ENCODE data around the gene SELENOT.

SELENOT gene, protein sequence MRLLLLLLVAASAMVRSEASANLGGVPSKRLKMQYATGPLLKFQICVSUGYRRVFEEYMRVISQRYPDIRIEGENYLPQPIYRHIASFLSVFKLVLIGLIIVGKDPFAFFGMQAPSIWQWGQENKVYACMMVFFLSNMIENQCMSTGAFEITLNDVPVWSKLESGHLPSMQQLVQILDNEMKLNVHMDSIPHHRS

DNA sequence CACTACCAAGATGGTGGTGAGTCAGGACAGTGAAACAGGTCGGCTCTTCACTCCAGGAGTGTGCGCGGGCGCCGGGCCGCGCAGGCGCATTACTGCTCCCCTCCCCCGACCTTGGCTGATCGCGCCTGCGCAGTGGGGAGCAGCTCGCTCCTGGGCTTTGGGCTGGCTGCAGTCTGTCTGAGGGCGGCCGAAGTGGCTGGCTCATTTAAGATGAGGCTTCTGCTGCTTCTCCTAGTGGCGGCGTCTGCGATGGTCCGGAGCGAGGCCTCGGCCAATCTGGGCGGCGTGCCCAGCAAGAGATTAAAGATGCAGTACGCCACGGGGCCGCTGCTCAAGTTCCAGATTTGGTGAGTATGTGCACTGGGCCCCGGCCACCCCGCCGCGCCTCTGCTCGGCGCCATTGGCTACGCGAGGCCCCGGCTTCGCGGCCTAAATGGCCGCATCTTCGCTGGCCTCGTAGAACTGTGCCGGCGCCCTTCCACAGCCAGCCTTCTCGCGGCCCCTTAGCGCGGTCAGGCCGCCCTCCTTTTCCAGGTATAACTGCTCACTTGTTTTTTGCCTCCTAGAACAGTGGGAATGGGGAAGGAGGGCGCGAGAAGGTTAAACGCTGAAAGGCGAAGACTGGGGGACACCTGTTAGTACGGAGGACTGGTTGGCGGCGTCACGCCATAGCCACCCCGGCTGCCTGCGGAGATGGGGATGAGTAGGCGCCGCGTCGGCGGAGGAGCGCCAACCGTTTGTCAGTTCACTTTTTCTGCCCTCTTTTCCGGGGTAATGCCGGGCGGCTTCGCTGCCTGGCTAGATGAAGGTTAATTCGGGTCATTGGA is at the start of gene SELENOT:
SELENOT (plus strand) TSS at position 169 of the 827 bp plus-strand sequence; CDS start at position 211, 42 bp downstream.
- Histone ChIP-seq H3K27ac (ENCODE audit: low read depth in 2 of 2, low read length in 2 of 2) (peak within 1 kb of the TSS; percentile 96 to 97), H3K36me3 (ENCODE audit: control insufficient read depth in 2 of 2, insufficient read depth in 2 of 2, low read length in 2 of 2) (peaks cover 0 to 3% of the 10 kb centered on the region in 2 donors), H3K9me3 (ENCODE audit: control insufficient read depth in 2 of 2, low read length in 2 of 2) (no peaks in the 10 kb centered on the region), H3K4me1 (ENCODE audit: control insufficient read depth in 2 of 2, insufficient read depth in 2 of 2, low read length in 2 of 2) (peaks cover 8 to 15% of the 10 kb centered on the region in 2 donors), H3K27me3 (ENCODE audit: control insufficient read depth in 2 of 2, insufficient read depth in 2 of 2, low read length in 2 of 2) (no peaks in the 10 kb centered on the region), H3K4me3 (ENCODE audit: low read length in 2 of 2) (peak within 1 kb of the TSS; percentile 91 to 96), H3K9ac (ENCODE audit: low read depth in 1 of 2, low read length in 2 of 2) (peak within 1 kb of the TSS; percentile 88 to 93)

DNA sequence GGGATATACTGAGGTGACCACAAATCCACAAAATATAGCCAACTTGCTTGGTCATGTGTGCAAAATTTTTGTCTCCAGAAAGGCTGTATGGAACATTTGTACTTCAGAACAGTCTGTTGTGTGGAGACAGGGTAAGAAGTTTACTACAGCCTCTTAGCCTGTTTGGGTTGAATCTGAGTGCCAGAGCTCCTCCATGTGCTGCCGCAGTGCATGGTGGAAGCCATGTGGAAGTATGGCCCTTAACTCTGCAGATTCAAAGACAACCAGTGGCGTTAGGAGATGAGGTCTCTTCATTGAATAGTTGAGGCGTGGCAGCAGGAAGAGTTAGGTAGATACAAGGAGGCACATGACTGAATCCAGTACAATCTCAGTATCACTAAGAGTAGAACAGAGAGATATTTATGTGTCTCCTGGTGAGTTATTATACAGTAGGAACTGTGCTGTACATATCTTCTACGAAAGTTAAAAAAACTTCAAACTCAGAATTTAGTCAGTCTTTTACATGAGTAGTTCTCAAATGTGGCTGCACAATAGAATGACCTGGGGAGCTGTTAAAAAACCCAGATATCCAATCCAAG is 47.2 kb upstream of the SELENOT start:
- no peaks in the 10 kb centered on the region for H3K9me3 ChIP-seq (ENCODE audit: control insufficient read depth in 2 of 2, low read length in 2 of 2)
- H3K4me3 ChIP-seq (ENCODE audit: low read length in 2 of 2), result no peak overlapping the region
- H3K27ac ChIP-seq (ENCODE audit: low read depth in 2 of 2, low read length in 2 of 2), result no peak overlapping the region
- H3K9ac ChIP-seq (ENCODE audit: low read depth in 1 of 2, low read length in 2 of 2), result no peak overlapping the region
- no peaks in the 10 kb centered on the region for H3K4me1 ChIP-seq (ENCODE audit: control insufficient read depth in 2 of 2, insufficient read depth in 2 of 2, low read length in 2 of 2)
- H3K27me3 ChIP-seq (ENCODE audit: control insufficient read depth in 2 of 2, insufficient read depth in 2 of 2, low read length in 2 of 2), result no peaks in the 10 kb centered on the region
- peaks cover 14 to 25% of the 10 kb centered on the region in 2 donors for H3K36me3 ChIP-seq (ENCODE audit: control insufficient read depth in 2 of 2, insufficient read depth in 2 of 2, low read length in 2 of 2)

DNA sequence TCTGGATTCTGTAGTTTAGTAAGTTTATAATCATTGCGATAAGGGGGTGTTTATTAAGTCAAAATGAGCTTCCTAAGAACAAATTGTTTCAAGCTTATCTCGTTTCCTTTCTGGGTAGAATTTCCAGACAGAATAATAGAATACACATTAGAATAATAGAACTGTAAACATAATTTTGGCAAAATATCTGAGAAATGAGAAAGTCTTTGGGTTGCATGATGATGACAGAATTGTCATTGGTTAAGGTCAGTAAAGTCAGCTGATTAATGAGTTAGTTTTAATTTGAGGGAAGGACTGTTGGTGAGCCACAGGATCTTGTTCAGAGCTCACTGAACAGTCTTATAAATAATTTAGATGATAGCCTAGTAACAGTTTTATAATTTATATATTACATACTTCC is 46.3 kb upstream of the SELENOT start:
- Histone ChIP-seq H3K36me3 (ENCODE audit: control insufficient read depth in 2 of 2, insufficient read depth in 2 of 2, low read length in 2 of 2) (peaks cover 14 to 24% of the 10 kb centered on the region in 2 donors), H3K27ac (ENCODE audit: low read depth in 2 of 2, low read length in 2 of 2) (no peak overlapping the region), H3K4me3 (ENCODE audit: low read length in 2 of 2) (no peak overlapping the region), H3K9ac (ENCODE audit: low read depth in 1 of 2, low read length in 2 of 2) (no peak overlapping the region), H3K27me3 (ENCODE audit: control insufficient read depth in 2 of 2, insufficient read depth in 2 of 2, low read length in 2 of 2) (no peaks in the 10 kb centered on the region), H3K9me3 (ENCODE audit: control insufficient read depth in 2 of 2, low read length in 2 of 2) (no peaks in the 10 kb centered on the region), H3K4me1 (ENCODE audit: control insufficient read depth in 2 of 2, insufficient read depth in 2 of 2, low read length in 2 of 2) (no peaks in the 10 kb centered on the region)

DNA sequence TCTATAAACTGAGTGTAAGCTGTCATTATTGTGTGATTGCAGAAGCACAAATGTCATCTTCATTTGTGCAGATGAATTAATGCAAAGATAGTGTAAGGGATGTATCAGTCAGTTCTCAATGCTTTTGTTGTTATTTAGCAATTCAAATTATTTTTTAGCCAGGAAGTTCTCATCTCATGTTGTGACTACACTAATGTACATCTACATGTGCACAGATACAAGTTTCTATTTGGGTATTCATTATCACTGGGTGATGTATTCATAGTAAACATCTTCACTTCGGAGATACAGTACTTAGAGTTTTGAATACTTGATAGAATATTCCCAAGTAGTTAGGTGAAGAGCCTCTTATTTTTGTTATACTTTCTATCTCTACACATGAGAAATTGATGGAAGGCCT is 45.4 kb upstream of the SELENOT start:
- Histone ChIP-seq H3K4me1 (ENCODE audit: control insufficient read depth in 2 of 2, insufficient read depth in 2 of 2, low read length in 2 of 2) (no peaks in the 10 kb centered on the region), H3K4me3 (ENCODE audit: low read length in 2 of 2) (no peak overlapping the region), H3K36me3 (ENCODE audit: control insufficient read depth in 2 of 2, insufficient read depth in 2 of 2, low read length in 2 of 2) (peaks cover 9 to 21% of the 10 kb centered on the region in 2 donors), H3K27me3 (ENCODE audit: control insufficient read depth in 2 of 2, insufficient read depth in 2 of 2, low read length in 2 of 2) (no peaks in the 10 kb centered on the region), H3K9ac (ENCODE audit: low read depth in 1 of 2, low read length in 2 of 2) (no peak overlapping the region), H3K27ac (ENCODE audit: low read depth in 2 of 2, low read length in 2 of 2) (no peak overlapping the region), H3K9me3 (ENCODE audit: control insufficient read depth in 2 of 2, low read length in 2 of 2) (no peaks in the 10 kb centered on the region)

DNA sequence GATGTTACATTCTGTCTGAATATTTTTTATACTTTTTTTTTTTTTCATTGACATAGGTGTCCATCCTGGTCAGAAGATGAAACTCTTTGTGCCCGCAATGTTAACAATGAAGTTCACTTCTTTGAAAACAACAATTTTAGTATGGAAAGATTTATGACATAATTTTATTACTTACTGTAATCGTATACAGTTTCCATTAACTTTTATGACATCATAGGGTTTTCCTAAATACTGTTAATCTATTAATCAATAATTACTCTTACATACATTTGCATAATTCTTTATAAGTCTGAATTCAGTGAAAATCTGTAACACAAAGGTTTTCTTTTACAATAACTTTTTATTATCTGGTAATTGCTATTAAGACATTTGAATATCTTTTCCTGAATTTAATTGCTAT is 38.9 kb upstream of the SELENOT start:
- Histone ChIP-seq H3K9me3 (ENCODE audit: control insufficient read depth in 2 of 2, low read length in 2 of 2) (no peaks in the 10 kb centered on the region), H3K4me1 (ENCODE audit: control insufficient read depth in 2 of 2, insufficient read depth in 2 of 2, low read length in 2 of 2) (no peaks in the 10 kb centered on the region), H3K27ac (ENCODE audit: low read depth in 2 of 2, low read length in 2 of 2) (no peak overlapping the region), H3K9ac (ENCODE audit: low read depth in 1 of 2, low read length in 2 of 2) (no peak overlapping the region), H3K36me3 (ENCODE audit: control insufficient read depth in 2 of 2, insufficient read depth in 2 of 2, low read length in 2 of 2) (peaks cover 35 to 37% of the 10 kb centered on the region in 2 donors), H3K4me3 (ENCODE audit: low read length in 2 of 2) (no peak overlapping the region), H3K27me3 (ENCODE audit: control insufficient read depth in 2 of 2, insufficient read depth in 2 of 2, low read length in 2 of 2) (no peaks in the 10 kb centered on the region)

DNA sequence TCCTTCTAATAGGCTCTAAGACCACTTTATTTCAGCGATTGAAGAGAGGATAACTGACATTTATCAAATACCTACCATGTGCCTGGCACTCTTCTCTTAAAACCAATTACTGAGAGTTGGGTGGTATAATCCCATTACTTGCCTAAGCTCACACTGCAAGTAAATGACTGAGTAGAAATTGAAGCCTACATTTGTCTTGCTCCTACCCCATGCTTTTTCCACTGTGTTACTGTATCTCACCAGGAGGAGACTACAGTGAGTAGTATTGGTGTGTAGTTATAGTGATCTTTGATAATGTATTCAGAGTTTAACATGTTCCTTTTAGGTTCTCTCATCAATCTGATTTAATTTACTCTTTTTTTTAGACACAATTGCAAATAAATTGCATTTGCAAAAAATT is 35.8 kb upstream of the SELENOT start:
- no peak overlapping the region for H3K9ac ChIP-seq (ENCODE audit: low read depth in 1 of 2, low read length in 2 of 2)
- H3K27ac ChIP-seq (ENCODE audit: low read depth in 2 of 2, low read length in 2 of 2), result no peak overlapping the region
- H3K27me3 ChIP-seq (ENCODE audit: control insufficient read depth in 2 of 2, insufficient read depth in 2 of 2, low read length in 2 of 2), result no peaks in the 10 kb centered on the region
- no peaks in the 10 kb centered on the region for H3K9me3 ChIP-seq (ENCODE audit: control insufficient read depth in 2 of 2, low read length in 2 of 2)
- peaks cover 44 to 48% of the 10 kb centered on the region in 2 donors for H3K36me3 ChIP-seq (ENCODE audit: control insufficient read depth in 2 of 2, insufficient read depth in 2 of 2, low read length in 2 of 2)
- H3K4me1 ChIP-seq (ENCODE audit: control insufficient read depth in 2 of 2, insufficient read depth in 2 of 2, low read length in 2 of 2), result no peaks in the 10 kb centered on the region
- no peak overlapping the region for H3K4me3 ChIP-seq (ENCODE audit: low read length in 2 of 2)

DNA sequence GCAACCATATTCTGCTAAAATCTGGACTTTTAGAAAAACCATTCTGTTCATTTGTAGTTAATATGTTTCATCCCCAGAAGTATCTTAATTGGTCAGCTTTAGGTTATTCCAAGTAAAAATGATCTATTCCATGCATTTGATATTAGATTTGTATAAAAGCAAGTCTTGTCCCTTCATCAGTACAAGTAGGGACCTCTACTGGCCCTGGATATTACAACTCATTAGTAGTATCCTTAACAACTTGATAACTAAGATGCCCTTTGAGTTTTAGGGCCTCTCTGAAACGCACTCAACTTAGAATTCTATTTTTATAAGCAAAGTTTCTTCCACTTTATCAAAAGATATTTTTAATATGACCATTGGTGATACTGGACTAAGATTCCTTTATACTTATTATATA is 25.3 kb upstream of the SELENOT start:
- H3K27ac ChIP-seq (ENCODE audit: low read depth in 2 of 2, low read length in 2 of 2), result no peak overlapping the region
- no peaks in the 10 kb centered on the region for H3K27me3 ChIP-seq (ENCODE audit: control insufficient read depth in 2 of 2, insufficient read depth in 2 of 2, low read length in 2 of 2)
- H3K9ac ChIP-seq (ENCODE audit: low read depth in 1 of 2, low read length in 2 of 2), result no peak overlapping the region
- H3K4me3 ChIP-seq (ENCODE audit: low read length in 2 of 2), result no peak overlapping the region
- no peaks in the 10 kb centered on the region for H3K4me1 ChIP-seq (ENCODE audit: control insufficient read depth in 2 of 2, insufficient read depth in 2 of 2, low read length in 2 of 2)
- peaks cover 23 to 27% of the 10 kb centered on the region in 2 donors for H3K36me3 ChIP-seq (ENCODE audit: control insufficient read depth in 2 of 2, insufficient read depth in 2 of 2, low read length in 2 of 2)
- no peaks in the 10 kb centered on the region for H3K9me3 ChIP-seq (ENCODE audit: control insufficient read depth in 2 of 2, low read length in 2 of 2)

DNA sequence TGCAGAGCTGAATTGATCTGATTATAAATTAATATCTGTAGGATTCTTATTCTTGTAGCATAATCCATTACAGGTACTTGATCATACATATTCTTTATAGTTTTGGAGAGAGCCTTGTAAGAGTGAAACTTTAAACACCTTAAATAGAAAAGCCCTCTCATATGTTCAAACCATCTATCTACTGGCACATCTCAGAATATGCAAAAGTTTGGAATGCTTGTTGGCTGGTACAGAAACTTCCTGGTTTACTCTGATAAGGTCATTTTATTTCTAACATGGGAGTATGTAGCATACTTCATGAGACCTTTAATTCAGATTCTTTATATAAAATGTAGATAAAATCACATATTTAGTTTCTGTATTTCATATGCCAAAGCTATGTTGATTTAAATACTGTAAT is 21.9 kb upstream of the SELENOT start:
- Histone ChIP-seq H3K27me3 (ENCODE audit: control insufficient read depth in 2 of 2, insufficient read depth in 2 of 2, low read length in 2 of 2) (no peaks in the 10 kb centered on the region), H3K27ac (ENCODE audit: low read depth in 2 of 2, low read length in 2 of 2) (no peak overlapping the region), H3K36me3 (ENCODE audit: control insufficient read depth in 2 of 2, insufficient read depth in 2 of 2, low read length in 2 of 2) (peaks cover 43 to 46% of the 10 kb centered on the region in 2 donors), H3K4me1 (ENCODE audit: control insufficient read depth in 2 of 2, insufficient read depth in 2 of 2, low read length in 2 of 2) (no peaks in the 10 kb centered on the region), H3K9me3 (ENCODE audit: control insufficient read depth in 2 of 2, low read length in 2 of 2) (no peaks in the 10 kb centered on the region), H3K9ac (ENCODE audit: low read depth in 1 of 2, low read length in 2 of 2) (no peak overlapping the region), H3K4me3 (ENCODE audit: low read length in 2 of 2) (no peak overlapping the region)

DNA sequence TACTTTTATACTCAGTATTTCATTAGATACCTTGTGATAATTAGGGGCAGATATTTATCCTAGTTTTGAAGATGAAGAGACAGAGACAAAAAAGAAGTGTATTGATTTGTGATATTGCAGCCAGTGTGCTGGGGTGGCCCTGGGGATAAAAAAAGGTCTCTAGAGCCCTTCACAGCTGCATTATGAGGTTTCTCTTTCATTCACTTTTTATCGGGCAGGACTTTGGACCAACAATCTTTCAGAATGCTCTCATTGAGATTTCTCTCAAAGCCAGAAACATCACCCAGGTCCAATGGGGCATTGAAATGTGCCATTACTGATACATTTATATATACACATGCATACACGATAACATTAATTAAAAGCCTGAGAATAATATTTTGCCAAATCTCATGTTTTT is 20.5 kb upstream of the SELENOT start:
- no peak overlapping the region for H3K27ac ChIP-seq (ENCODE audit: low read depth in 2 of 2, low read length in 2 of 2)
- H3K27me3 ChIP-seq (ENCODE audit: control insufficient read depth in 2 of 2, insufficient read depth in 2 of 2, low read length in 2 of 2), result no peaks in the 10 kb centered on the region
- H3K9me3 ChIP-seq (ENCODE audit: control insufficient read depth in 2 of 2, low read length in 2 of 2), result no peaks in the 10 kb centered on the region
- H3K4me3 ChIP-seq (ENCODE audit: low read length in 2 of 2), result no peak overlapping the region
- H3K9ac ChIP-seq (ENCODE audit: low read depth in 1 of 2, low read length in 2 of 2), result peak overlapping the region in 1 of 2 donors; percentile 3
- H3K4me1 ChIP-seq (ENCODE audit: control insufficient read depth in 2 of 2, insufficient read depth in 2 of 2, low read length in 2 of 2), result no peaks in the 10 kb centered on the region
- H3K36me3 ChIP-seq (ENCODE audit: control insufficient read depth in 2 of 2, insufficient read depth in 2 of 2, low read length in 2 of 2), result peaks cover 34 to 39% of the 10 kb centered on the region in 2 donors

DNA sequence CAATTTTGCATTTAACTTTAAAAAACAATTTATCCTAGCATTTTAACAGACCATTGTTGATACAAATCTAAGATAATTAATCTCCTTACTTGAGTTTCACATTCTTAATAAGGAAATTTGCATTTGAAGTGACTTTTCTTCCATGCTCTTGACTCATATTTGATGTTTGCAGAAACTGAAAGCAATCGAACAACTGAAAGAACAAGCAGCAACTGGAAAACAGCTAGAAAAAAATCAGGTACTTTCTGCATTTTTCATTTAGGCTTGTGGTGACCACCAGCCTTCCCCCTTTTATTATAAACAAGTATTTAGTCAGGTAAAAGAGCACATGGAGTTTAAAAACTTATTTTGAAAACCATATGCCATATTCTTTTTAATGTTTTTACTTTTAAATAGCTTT is 20.1 kb upstream of the SELENOT start:
- H3K27me3 ChIP-seq (ENCODE audit: control insufficient read depth in 2 of 2, insufficient read depth in 2 of 2, low read length in 2 of 2), result no peaks in the 10 kb centered on the region
- no peak overlapping the region for H3K27ac ChIP-seq (ENCODE audit: low read depth in 2 of 2, low read length in 2 of 2)
- H3K4me1 ChIP-seq (ENCODE audit: control insufficient read depth in 2 of 2, insufficient read depth in 2 of 2, low read length in 2 of 2), result no peaks in the 10 kb centered on the region
- no peak overlapping the region for H3K4me3 ChIP-seq (ENCODE audit: low read length in 2 of 2)
- H3K9ac ChIP-seq (ENCODE audit: low read depth in 1 of 2, low read length in 2 of 2), result no peak overlapping the region
- H3K36me3 ChIP-seq (ENCODE audit: control insufficient read depth in 2 of 2, insufficient read depth in 2 of 2, low read length in 2 of 2), result peaks cover 34 to 39% of the 10 kb centered on the region in 2 donors
- no peaks in the 10 kb centered on the region for H3K9me3 ChIP-seq (ENCODE audit: control insufficient read depth in 2 of 2, low read length in 2 of 2)

Measured in mucosa of rectum (tissue), 2 donors.